ENCODE data around the gene PAQR8. TPM values are rescaled to one million over a fixed set of nuclear protein-coding genes. Genes with fewer than 3 reads are reported as not detected.

PAQR8 gene
- total RNA-seq, 1 experiment from 2014 or later: 8.7 TPM

GRCh38 chr6:52371656-52372191 lies 9.8 kb downstream of the PAQR8 start:
- H3K27me3 ChIP-seq (replicated peaks; ENCODE audit: control insufficient read depth, insufficient read depth, low read length): no peaks in the 10 kb centered on the region
- H3K36me3 Mint-ChIP-seq (ENCODE audit: insufficient read depth, unreplicated experiment): peaks cover 24% of the 10 kb centered on the region
- no peaks in the 10 kb centered on the region for H3K4me1 ChIP-seq
- H3K4me3 ChIP-seq (ENCODE audit: low read depth, low read length): no peak overlapping the region
- DNase-seq: no peak
- no peaks in the 10 kb centered on the region for H3K36me3 ChIP-seq (ENCODE audit: control insufficient read depth, insufficient read depth, low read length)
- TF ChIP-seq CTCF (IDR thresholded peaks at IDR 0.05; ENCODE audit: insufficient read depth in 1 of 2, low read depth in 1 of 2, low read length in 1 of 2, severe bottlenecking in 1 of 2, unreplicated experiment in 1 of 2): no peak
- no peak overlapping the region for H3K4me3 Mint-ChIP-seq (ENCODE audit: unreplicated experiment)
- H3K9me3 Mint-ChIP-seq (ENCODE audit: unreplicated experiment): peaks cover 12% of the 10 kb centered on the region
- no peaks in the 10 kb centered on the region for H3K27me3 Mint-ChIP-seq (ENCODE audit: insufficient read depth, unreplicated experiment)
- no TSS peak for BruUV-seq (replicated peaks)
- CTCF ChIA-PET: no interaction called here
- H3K27ac Mint-ChIP-seq (ENCODE audit: unreplicated experiment): no peak overlapping the region
- H3K4me1 Mint-ChIP-seq (ENCODE audit: low read depth, unreplicated experiment): peaks cover 4% of the 10 kb centered on the region
- no peaks in the 10 kb centered on the region for H3K9me3 ChIP-seq
- intact Hi-C loops (cut with micrococcal nuclease; ENCODE audit: unreplicated experiment): no loop called here
- POLR2A ChIA-PET: no interaction called here

- Histone ChIP-seq H3K9me3 (no peaks in the 10 kb centered on the region), H3K4me1 (no peaks in the 10 kb centered on the region), H3K27me3 (replicated peaks; ENCODE audit: control insufficient read depth, insufficient read depth, low read length) (no peaks in the 10 kb centered on the region), H3K36me3 (ENCODE audit: control insufficient read depth, insufficient read depth, low read length) (no peaks in the 10 kb centered on the region), H3K4me3 (ENCODE audit: low read depth, low read length) (no peak overlapping the region)
- no peak for TF ChIP-seq CTCF (IDR thresholded peaks at IDR 0.05; ENCODE audit: insufficient read depth in 1 of 2, low read depth in 1 of 2, low read length in 1 of 2, severe bottlenecking in 1 of 2, unreplicated experiment in 1 of 2)
- no peak overlapping the region for H3K27ac Mint-ChIP-seq (ENCODE audit: unreplicated experiment)
- H3K36me3 Mint-ChIP-seq (ENCODE audit: insufficient read depth, unreplicated experiment): peaks cover 14% of the 10 kb centered on the region
- BruUV-seq (replicated peaks): no TSS peak
- ChIA-PET CTCF (interaction anchor here (1.0 kb wide), 1 partner anchor 11 kb away, joined by 3 read pairs; the partner anchor contains the start of gene PAQR8), POLR2A (no interaction called here)
- H3K4me3 Mint-ChIP-seq (ENCODE audit: unreplicated experiment): no peak overlapping the region
- no peaks in the 10 kb centered on the region for H3K27me3 Mint-ChIP-seq (ENCODE audit: insufficient read depth, unreplicated experiment)
- no peaks in the 10 kb centered on the region for H3K4me1 Mint-ChIP-seq (ENCODE audit: low read depth, unreplicated experiment)
- no peak for DNase-seq
- intact Hi-C loops (cut with micrococcal nuclease; ENCODE audit: unreplicated experiment): no loop called here
- H3K9me3 Mint-ChIP-seq (ENCODE audit: unreplicated experiment): peaks cover 12% of the 10 kb centered on the region
Observed at GRCh38 chr6:52373151-52373690, 11.3 kb downstream of the PAQR8 start.

DNA sequence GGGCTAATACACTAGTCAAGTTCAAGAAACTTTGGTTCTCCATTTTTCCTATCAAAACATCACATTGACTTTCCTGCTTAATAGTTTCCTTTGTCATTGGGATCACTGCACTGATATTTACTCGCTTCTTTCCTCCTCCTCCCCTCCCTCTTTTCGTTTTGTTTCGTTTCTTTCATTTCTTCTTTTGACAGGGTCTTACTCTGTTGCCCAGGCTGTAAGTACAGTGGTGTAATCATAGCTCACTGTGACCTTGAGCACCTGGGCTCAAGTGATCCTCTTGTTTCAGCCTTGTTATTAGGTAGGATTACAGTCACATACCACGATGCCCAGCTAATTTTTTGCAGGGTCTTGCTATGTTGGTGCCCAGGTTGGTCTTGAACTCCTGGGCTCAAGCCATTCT lies 12.3 kb downstream of the PAQR8 start:
- intact Hi-C loops (cut with micrococcal nuclease; ENCODE audit: unreplicated experiment): no loop called here
- H3K4me3 ChIP-seq (ENCODE audit: low read depth, low read length): no peak overlapping the region
- H3K4me1 ChIP-seq: no peaks in the 10 kb centered on the region
- no TSS peak for BruUV-seq (replicated peaks)
- Mint-ChIP-seq H3K27me3 (ENCODE audit: insufficient read depth, unreplicated experiment) (no peaks in the 10 kb centered on the region), H3K36me3 (ENCODE audit: insufficient read depth, unreplicated experiment) (peaks cover 17% of the 10 kb centered on the region), H3K4me3 (ENCODE audit: unreplicated experiment) (no peak overlapping the region), H3K9me3 (ENCODE audit: unreplicated experiment) (peaks cover 12% of the 10 kb centered on the region), H3K27ac (ENCODE audit: unreplicated experiment) (no peak overlapping the region), H3K4me1 (ENCODE audit: low read depth, unreplicated experiment) (no peaks in the 10 kb centered on the region)
- H3K27me3 ChIP-seq (replicated peaks; ENCODE audit: control insufficient read depth, insufficient read depth, low read length): no peaks in the 10 kb centered on the region
- H3K9me3 ChIP-seq: no peaks in the 10 kb centered on the region
- ChIA-PET POLR2A (interaction anchor here (0.6 kb wide), 1 partner anchor 79 kb away, joined by 7 read pairs; no protein-coding TSS in a partner anchor), CTCF (no interaction called here)
- no peaks in the 10 kb centered on the region for H3K36me3 ChIP-seq (ENCODE audit: control insufficient read depth, insufficient read depth, low read length)
- DNase-seq: no peak
- TF ChIP-seq CTCF (IDR thresholded peaks at IDR 0.05; ENCODE audit: insufficient read depth in 1 of 2, low read depth in 1 of 2, low read length in 1 of 2, severe bottlenecking in 1 of 2, unreplicated experiment in 1 of 2): no peak

Measured in Caco-2 (cell line).